ENCODE measurements around the gene VSIG4.

The VSIG4 gene

DNA sequence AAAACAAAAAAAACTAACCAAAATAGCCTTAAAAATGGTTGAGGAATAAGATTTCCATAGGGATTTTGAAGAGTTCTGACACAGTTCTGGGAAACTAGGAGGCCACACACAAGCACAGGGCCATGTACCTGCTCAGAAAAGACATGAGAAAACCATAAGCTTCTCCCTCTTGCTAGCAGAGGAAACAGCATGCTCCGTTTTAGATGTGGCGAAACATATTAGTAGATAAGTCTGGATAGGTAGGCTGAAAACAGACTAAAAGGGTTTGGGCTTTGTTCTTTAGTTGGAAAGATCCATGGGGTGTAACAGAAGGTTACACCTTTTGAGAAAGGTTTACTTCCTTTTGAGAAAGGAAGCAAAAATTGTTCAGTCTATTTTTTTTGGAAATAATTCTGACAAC, 10.9 kb downstream of the VSIG4 start:
- no peak for DNase-seq (ENCODE audit: low read depth)
- no peak overlapping the region for H3K4me3 ChIP-seq (ENCODE audit: low read depth, low read length)

DNA sequence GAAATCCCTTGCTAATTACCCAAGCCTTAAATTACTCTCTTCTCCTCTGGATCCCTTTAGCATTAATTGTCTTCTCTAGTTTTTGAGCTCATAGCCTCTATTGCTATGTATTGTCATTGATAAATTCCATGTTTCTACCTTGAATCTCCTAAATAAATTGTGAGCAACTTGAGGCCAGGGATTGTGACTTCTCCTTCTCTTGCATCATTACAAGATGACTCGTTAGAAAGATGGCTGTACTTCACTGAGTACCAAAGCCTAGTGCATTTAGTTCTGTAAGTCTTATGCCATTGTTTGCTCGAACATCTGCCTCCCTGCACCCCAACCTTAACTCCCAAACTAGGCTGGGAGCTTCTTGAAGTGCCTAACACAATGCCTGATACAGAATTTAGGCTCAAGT, 15.3 kb downstream of the VSIG4 start:
- no peak overlapping the region for H3K4me3 ChIP-seq (ENCODE audit: low read depth, low read length)
- no peak for DNase-seq (ENCODE audit: low read depth)

DNA sequence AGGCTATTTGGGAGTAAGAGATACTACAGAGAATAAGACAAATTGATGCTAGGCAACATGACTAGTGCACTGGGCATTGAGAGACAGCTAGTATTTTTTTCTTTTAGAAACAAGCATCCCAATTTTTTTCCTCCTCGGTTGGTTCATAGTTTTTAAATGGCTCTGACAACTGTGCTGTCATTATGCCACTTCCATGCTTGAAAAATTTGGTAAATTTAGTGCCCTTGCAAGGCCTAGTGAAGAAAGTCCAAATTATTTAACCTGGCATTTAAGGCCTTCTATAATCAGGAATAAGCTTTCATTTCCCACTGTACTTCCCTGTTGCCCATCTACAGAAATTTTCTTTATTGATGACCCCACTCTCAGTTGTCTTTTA, 15.8 kb downstream of the VSIG4 start:
- H3K4me3 ChIP-seq (ENCODE audit: low read depth, low read length), result no peak overlapping the region
- DNase-seq (ENCODE audit: low read depth), result no peak

DNA sequence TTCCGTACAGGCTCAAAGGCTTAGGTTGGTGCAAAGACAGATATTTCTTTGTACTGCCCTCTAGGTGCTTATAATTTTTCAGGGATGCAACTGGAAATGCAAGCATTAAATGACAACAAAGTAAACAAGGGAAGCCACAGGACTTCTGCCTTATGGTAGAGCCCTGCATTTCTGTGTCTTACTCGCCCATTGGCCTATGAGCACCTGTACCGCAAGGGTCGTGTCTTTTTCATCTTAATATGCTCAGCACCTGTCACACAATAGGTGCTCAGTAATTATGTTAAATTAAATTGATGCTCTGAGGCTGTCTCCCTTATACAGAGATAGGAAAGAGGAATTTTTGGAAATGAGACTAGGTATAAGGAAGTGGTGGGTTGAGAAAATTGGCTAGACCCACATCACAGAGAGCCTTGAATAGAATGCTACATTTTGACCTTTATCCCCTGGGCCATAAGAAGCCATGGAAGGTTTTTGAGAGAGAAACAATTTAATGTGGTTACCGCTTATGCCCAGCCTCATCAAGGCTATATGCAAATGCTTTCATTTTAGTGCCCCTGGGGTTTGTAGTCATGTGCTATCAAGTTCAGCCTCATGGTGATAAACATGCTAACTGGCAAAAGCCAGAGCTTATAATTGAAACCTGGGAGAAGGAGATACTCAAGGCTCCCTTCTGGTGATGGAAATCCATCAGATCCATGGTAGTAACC, 16.3 kb downstream of the VSIG4 start:
- H3K4me3 ChIP-seq (ENCODE audit: low read depth, low read length), result no peak overlapping the region
- no peak for DNase-seq (ENCODE audit: low read depth)

DNA sequence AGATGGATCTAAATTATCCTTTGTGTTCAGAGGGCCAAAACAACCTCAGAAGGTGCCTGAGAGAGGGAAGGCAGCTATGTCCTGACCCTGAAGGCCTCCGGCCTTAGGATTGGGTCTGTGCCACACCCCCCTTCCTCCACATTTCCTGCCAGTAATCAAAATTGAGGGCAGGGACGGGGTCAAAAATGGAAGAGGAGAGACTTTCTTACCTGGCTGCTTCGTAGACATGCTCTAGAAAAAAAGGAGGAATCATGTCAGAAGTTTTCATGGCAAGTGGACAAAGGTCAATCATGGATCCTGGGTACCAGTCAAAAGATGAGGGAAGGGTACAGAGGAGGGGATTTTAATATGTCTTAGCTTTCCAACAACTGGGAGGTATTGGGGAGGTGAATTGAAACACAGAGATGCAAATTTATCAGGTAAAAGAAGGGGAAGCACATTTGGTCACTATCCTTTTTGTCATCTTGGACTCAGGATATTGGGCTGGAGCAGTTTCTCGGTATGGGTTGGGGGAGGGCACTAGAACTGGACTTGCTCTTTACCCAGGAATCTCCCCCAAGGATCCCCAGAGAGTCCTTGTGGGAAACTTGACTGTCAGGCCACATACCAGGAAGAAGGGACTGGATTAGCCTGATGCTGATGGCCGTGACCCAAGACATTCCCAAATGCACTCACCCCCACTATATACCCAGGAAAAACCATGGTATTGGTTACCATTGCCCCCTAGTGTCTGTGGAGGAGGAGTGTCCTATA, 17.1 kb downstream of the VSIG4 start:
- DNase-seq (ENCODE audit: low read depth), result no peak
- no peak overlapping the region for H3K4me3 ChIP-seq (ENCODE audit: low read depth, low read length)

DNA sequence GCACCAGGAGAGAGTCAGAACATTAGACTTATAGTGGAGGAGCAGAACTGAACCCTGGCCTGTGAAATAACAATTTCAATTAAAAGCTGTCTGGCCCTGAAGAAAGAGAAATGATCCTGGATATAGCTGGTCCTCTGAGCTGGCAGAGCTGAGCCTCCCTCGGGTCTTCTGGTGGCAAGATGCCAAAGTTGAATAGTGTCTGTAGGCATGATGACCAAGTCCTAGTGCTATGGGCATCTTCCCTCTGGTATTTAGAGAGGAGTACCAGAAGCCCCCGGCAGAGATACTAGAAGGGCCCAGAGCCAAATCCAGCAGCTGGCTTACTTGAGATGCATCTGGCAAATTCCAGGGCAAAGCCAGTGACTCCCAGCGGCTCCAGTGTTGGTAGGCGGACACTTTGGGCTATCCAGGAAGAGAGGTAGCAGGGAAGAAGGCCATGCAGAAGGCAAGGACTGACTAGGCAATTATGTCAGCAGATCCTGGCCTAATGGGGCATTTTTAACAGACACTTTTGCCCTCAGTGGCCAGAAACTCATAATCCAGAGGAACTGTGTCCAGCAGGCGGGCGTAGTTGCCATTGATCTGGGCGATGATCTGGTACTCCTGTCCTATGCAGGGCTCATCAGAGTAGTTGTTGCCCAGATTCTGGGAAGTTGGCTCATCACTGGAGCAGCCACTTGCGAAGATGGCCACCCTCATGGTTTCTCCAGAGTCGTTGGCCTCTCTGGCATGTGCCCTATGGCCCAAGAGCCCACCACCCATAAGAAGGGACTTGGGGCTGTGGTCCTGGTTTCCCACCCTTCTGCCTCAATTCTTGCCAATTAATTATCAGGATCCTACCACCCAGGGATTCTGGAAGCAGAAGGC, 17.9 kb downstream of the VSIG4 start:
- no peak for DNase-seq (ENCODE audit: low read depth)
- no peak overlapping the region for H3K4me3 ChIP-seq (ENCODE audit: low read depth, low read length)

DNA sequence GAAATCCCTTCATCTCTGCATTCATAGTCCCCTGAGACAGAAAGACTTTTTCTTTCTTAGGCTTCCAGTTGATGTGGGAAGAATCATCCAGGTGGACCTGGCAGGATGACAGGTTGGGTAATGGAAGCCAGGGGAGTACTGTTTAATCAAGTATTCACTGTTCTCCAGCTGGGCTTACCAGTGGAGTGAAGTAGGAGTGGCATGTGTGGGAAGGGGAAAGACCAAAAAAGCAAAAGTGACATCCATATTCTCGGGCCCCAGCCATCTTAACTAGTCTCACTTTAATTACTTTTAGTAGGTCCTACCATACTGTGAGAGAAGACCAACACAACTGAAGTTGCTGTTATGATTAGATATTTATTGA, 18.5 kb downstream of the VSIG4 start:
- H3K4me3 ChIP-seq (ENCODE audit: low read depth, low read length), result no peak overlapping the region
- no peak for DNase-seq (ENCODE audit: low read depth)

DNA sequence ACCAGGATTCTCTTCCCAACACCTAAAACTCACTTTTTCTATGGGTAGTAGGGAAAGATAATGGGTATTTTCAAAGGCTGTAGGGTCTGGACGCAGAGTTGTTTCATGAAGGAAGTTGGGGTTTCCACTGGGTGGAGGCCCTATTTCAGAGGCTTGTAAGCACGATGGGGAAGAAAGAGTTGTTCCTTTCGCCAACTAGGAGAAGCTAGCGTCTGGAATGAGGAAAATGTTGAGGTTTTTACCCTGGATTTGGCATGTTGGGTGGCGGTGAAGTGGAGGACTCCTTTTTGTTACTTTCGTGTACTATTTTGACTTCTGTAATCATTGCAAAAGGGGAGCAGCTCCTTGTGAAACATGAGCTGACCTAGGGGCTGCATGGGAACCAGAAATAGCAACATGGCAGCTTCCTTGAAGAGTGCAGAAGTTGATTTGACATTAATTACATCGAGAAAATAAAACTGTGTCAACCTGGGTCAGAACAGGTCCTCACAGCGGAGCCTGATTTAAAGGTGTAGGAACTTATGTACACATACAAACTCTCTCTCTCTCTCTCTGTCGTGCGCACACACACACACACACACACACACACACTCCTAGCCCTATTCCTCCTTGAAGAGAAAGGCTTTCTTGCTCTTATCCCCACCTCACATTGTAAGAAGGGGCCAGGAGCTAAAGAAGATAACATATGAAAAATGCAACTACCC, 19.1 kb downstream of the VSIG4 start:
- H3K4me3 ChIP-seq (ENCODE audit: low read depth, low read length), result no peak overlapping the region

DNA sequence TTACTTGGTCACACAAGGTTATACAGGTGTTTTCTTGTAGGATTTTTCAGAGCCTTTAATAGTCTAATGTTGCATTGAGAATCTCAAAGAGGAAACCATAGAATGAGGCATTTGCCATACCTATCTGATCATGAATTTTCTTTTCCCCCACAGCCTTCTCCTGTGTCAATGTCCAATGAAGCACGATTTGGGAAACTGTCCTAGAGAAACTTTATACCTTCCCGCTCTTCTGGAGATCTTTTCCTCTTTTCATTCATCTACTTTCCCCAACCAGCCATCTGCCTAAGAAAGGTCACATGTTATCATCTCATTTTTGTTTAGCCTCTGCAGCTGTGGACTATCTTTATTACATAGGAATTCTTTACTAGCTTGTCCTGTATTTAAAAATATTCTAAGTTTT, 19.9 kb downstream of the VSIG4 start:
- H3K4me3 ChIP-seq (ENCODE audit: low read depth, low read length), result no peak overlapping the region
- no peak for DNase-seq (ENCODE audit: low read depth)

More for the DNA sequence above, 19.1 kb downstream of the VSIG4 start:
- no peak for DNase-seq (ENCODE audit: low read depth)

DNA sequence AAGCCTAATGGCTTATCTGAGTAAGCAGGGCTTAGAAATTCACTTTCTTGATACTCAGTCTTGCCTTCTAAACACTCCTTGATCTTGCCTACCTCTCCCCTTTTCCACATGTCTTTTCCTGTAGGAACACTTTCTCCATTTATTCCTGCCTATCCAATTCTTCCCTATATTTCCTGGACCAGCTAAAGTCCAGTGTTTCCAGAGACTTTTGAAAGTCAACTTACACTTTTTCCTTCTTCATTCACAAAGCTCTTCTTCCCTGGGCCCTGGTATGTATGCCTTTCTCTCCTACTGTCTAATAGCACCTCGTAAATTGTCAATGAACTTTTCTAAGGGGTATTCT, 20.6 kb downstream of the VSIG4 start:
- DNase-seq (ENCODE audit: low read depth), result no peak
- no peak overlapping the region for H3K4me3 ChIP-seq (ENCODE audit: low read depth, low read length)

DNA sequence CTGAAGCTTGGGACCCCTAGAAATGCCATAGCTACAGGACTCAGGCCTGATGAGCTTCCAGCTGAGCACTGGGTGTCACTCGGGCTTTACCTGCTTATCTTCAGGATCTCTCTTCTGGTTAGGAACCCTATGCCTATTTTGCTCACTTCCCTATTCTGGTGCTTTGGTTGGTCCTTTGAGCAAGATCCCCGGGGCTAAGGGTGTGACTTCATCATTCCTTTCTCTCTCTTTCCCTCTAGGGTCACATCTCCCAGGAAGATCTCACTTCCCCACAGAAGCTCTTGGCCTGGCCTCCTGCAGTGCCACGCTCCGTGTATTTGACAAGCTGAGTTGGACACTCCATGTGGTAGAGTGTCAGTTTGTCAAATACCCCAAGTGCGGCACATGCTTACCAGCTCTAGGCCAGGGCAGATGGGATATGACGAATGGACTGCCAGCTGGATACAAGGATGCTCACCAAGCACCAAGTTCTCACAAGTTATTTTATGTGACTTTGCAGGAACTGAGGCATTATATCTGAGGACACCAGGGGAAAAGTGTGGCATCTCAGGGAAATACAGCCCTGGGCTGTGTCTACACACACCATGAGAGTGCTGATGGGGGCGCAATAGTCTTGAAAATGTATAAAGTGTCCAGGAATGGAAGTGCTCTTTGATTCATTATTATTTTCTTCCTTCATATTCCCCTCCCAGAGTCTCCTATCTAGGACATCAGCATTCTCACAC, 21.1 kb downstream of the VSIG4 start:
- no peak for DNase-seq (ENCODE audit: low read depth)
- no peak overlapping the region for H3K4me3 ChIP-seq (ENCODE audit: low read depth, low read length)

DNA sequence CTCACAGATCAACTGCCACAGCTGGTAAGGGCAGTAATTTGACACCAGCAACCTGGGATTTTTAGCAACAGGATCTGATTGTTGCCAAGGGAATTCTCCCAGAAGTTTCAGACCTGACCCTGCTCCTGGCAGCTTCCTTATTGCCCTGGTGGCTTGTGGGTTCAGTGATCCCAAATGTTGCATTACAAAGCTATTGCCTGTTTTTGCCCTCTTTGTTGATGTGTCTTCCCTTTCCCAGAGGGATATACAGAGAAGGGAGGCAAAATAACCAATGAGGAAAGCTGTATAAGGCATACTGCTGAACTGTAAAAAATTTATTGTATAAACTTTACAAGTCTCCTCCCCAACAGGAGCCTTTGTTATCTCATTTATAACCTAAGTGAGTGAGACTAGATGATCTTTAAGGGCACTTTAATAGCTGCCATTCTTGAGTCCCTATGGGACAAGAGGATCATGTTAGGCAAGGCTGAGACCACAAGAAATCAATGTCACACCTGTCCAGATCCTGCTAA, 22.2 kb downstream of the VSIG4 start:
- H3K4me3 ChIP-seq (ENCODE audit: low read depth, low read length), result no peak overlapping the region
- DNase-seq (ENCODE audit: low read depth), result no peak

DNA sequence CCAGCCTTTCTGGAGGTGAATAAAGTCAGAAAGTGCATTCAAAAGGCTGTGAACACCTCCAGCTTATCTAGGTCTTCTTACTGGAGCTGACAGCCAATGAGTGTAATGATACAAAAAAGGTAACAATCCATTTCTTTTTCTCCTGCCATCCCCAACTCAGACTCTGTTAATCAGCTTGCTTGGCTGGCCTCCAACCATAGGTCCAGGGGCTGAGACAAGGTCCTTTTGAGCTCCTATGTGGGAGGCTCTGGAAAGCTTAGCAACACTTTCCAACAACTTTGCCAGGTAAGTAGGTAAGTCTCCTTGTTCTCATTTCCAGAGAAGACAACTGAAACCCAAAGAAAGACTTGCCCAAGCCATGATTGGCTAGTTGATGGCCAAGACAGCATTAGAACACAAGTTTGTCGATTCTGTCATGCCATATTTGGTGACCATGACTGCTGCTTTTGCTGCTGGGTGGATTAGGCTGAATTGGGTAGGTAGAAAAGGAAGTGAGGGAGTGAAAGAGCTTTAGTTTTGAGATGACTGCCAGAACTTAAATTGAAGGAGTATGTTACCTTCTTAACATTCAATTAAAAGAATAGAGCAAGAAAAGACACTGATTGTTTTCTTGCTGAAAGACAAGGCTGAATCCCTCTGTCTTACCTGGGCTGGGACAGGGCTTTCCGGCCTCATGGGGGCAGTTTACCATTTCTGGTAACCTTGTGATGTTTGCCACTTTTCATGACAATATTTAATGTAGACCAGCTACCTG, 22.8 kb downstream of the VSIG4 start:
- H3K4me3 ChIP-seq (ENCODE audit: low read depth, low read length), result no peak overlapping the region

DNA sequence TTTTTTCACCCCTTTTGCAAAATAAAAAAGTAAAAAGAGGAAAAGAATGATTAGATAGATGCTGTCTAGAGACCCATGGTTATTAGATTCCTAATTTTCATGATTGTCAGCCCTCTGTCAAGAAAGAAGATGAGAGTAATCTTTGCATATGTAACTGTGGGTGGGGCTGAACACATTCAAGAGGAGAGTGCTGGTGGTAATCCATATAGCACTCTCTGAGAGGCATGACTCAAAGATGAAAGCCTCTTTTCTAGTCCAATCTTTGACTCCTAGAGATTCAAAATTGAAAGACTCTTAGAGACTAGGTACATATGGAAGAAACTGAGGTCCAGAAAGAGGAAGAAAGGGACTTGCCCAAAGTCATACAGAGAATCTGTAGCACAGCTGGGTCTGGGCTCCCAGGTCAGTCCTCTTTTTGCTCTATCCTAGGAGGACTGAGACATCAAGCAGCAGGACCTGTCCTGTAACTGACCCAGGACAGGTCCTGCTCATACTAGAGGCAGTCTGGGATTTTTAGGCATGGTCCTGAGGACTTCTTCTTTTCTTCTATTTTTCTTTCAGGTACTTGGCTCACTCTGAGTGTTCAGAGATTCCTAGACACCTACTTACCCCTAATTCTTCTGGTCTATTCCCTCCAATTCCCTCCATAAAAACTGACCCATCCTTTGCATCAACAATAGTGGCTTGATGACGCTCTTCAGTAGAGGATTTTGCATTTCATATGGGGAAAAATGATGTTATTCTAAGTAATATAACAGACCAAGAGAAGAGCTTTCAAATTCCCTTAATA, 23.8 kb downstream of the VSIG4 start:
- no peak for DNase-seq (ENCODE audit: low read depth)
- no peak overlapping the region for H3K4me3 ChIP-seq (ENCODE audit: low read depth, low read length)

More for the DNA sequence above, 22.8 kb downstream of the VSIG4 start:
- DNase-seq (ENCODE audit: low read depth), result no peak

DNA sequence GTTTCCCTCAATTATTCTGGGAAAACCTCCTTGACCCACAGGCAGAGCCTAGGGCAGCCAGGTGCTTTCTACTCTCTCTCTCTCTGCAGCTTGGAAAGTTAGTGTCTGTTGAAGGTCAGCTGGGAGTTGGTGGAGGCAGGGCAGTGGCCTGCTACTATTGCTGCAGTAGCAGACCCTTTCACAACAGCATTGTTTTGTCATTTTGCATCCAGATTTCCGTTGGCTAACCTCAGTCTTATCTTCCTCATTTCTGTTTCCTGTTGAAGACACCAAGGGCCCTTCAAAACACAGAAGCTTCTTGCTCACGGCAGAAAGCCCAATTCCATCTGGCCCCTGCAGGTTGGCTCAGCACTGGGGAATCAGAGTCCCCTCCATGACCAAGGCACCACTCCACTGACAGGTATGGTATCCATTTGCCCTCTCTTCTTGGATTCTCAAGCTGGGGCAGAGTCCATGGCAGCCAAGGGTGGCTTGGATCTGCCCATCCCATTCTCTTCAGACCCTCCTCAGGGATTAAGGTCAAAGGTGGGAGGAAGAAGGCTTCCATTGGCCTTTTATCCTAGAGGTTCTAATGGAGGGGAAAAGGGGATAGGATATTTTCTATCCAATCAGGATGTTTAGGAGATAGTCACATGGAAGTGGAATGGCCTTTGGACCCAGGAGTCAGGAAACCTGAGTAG, 24.6 kb downstream of the VSIG4 start:
- no peak for DNase-seq (ENCODE audit: low read depth)
- H3K4me3 ChIP-seq (ENCODE audit: low read depth, low read length), result no peak overlapping the region

DNA sequence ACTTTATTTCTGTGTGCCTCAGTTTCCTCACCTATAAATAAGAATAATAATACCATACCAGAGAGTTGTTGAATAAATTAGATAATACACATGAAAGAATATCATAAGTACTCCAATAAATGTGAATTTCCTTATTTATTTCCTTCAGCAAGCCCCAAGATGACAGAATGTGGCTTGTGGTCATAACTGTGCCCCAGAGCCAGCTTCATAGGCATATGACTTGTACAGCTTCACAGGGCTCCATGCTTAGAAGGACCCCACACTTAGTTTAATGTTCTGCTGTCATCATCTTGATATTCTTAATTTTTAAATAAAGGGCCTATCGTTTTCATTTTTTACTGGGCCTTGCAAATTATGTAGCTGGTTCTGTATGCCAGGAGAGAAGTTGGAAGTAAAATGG, 25.3 kb downstream of the VSIG4 start:
- no peak overlapping the region for H3K4me3 ChIP-seq (ENCODE audit: low read depth, low read length)
- DNase-seq (ENCODE audit: low read depth), result no peak

DNA sequence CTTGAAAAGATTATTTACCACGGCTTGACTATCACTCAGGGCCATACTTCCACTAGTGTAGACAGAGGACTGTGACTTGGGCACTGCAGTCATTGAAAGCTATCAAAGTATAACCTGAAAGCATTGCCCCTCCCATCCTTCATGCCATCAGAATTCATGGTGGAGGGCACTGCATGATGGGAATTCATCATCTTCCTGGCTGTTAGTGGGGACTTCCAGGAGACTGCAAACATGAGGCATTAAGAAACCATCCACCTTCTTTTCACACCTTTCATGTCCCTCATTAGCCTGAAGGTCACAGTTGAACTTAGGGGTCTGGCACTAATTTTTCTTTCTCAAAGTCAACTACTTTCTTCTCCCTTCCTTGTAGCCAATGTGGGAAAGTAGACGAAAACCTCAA, 25.8 kb downstream of the VSIG4 start:
- H3K4me3 ChIP-seq (ENCODE audit: low read depth, low read length), result no peak overlapping the region
- DNase-seq (ENCODE audit: low read depth), result no peak

Measured in skeletal muscle cell (primary cell).